Kidney (tissue), 14 donors: Measurements from ENCODE around the gene MAP3K2. TPM values are rescaled to one million over a fixed set of nuclear protein-coding genes. Genes with fewer than 3 reads are reported as not detected.

Source experiments
- DNase-seq, 5 donors: peaks; one replicate each; pipeline ENCODE4 v3.0.0-alpha.2; 2013 to 2020
- FAIRE-seq: peaks from 2 replicates; lab custom pipeline; 2012; peaks lifted over from hg19 to GRCh38; lab: Jason Lieb, UNC
- H3K27ac ChIP-seq, 2 donors: one replicate each; pipeline ENCODE4 v1.7.0; 2013; ENCODE audit warnings: low read depth in 2 of 2, low read length in 2 of 2, inconsistent platforms in 1 of 2
- H3K27me3 ChIP-seq: one replicate; pipeline ENCODE4 v1.7.1; 2013; ENCODE audit warnings: low read length, inconsistent platforms; ENCODE audit not compliant: control insufficient read depth, insufficient read depth
- H3K36me3 ChIP-seq, 3 donors: one replicate each; pipeline versions ENCODE4 v1.7.0 to v1.7.1; 2013; ENCODE audit warnings: low read length in 3 of 3, control low read depth in 1 of 3, inconsistent platforms in 1 of 3; ENCODE audit not compliant: insufficient read depth in 3 of 3, control insufficient read depth in 2 of 3
- H3K4me1 ChIP-seq, 3 donors: one replicate each; pipeline versions ENCODE4 v1.7.0 to v1.7.1; 2013; ENCODE audit warnings: low read length in 3 of 3, inconsistent platforms in 1 of 3, low read depth in 1 of 3; ENCODE audit not compliant: control insufficient read depth in 2 of 3, insufficient read depth in 2 of 3
- H3K4me3 ChIP-seq, 3 donors: one replicate each; pipeline versions ENCODE4 v1.7.0 to v1.8.1; 2013; ENCODE audit warnings: low read length in 3 of 3, control low read depth in 1 of 3, inconsistent platforms in 1 of 3
- H3K9ac ChIP-seq, 3 donors: one replicate each; pipeline versions ENCODE4 v1.7.0 to v1.7.1; 2013; ENCODE audit warnings: low read length in 3 of 3, control low read depth in 1 of 3, inconsistent platforms in 1 of 3
- H3K9me3 ChIP-seq, 3 donors: one replicate each; pipeline versions ENCODE4 v1.7.0 to v1.7.1; 2013; ENCODE audit warnings: low read length in 3 of 3, control low read depth in 1 of 3, inconsistent platforms in 1 of 3; ENCODE audit not compliant: control insufficient read depth in 2 of 3, insufficient read depth in 1 of 3
- intact Hi-C: fragments of 100-400 bp; cut with DNase I; formaldehyde crosslinking; loops from one replicate; pipeline ENCODE4 v1.11.1; 2022
- polyA plus RNA-seq: library from polyadenylated mRNA; stranded (reverse); fragments of 350-450 nt; fragmentation: Illumina TruSeq; extraction: RNeasy Lipid Tissue Mini Kit (QIAGEN cat#74804); gene quantifications from one replicate; pipeline ENCODE4 v1.2.3, GENCODE V29; 2014; ENCODE audit warnings: low read depth, low replicate concordance; ENCODE audit not compliant: insufficient read depth
- total RNA-seq: library from RNA; stranded (reverse); fragmentation: NEBNext Ultra II Directional; extraction: Animal tissue kit (Norgen Biotek cat#: 25700); gene quantifications from one replicate; pipeline ENCODE4 v1.2.1, GENCODE V29; 2021
- TF ChIP-seq, protein P1 (sequence below): IDR thresholded peaks from 3 replicates; pipeline ENCODE4 v1.5.1; 2012; ENCODE audit warnings: mild to moderate bottlenecking, moderate library complexity, borderline replicate concordance; ENCODE audit not compliant: insufficient read depth; ENCODE audit errors: extremely low read depth
- donor health status: control.
- donor health status: control.
- donor health status: control.
- donor health status: control.
- donor health status: control.
- donor health status: DM: yes; HTN: yes; CAD: no.
- donor health status: Normal renal cell carcinoma (clear cell type).

The MAP3K2 gene
- total and polyA plus RNA-seq, 2 donors from 2014 or later = 4.9 to 65.3 TPM

DNA sequence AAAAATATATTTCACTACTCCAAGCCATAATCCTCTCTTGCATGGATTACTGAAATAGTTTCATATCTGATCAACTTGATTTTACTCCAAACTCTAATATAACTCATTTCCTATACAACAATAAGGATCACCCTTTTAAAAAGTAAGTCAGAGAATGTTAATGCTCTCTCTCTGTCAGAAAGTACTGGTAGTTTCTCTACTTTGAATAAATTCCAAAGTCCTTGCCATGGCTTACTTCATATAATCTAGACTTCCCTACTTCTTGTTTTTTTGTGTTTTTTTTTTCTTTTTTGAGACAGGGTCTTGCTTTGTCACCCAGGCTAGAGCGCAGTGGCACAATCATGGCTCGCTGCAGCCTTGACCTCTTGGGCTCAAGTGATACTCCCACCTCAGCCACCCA lies 36.2 kb downstream of the MAP3K2 start:
- FAIRE-seq = no peak
- H3K27ac ChIP-seq = no peak overlapping the region
- no peak overlapping the region for H3K4me3 ChIP-seq
- no peaks in the 10 kb centered on the region for H3K27me3 ChIP-seq
- TF ChIP-seq, protein P1, sequence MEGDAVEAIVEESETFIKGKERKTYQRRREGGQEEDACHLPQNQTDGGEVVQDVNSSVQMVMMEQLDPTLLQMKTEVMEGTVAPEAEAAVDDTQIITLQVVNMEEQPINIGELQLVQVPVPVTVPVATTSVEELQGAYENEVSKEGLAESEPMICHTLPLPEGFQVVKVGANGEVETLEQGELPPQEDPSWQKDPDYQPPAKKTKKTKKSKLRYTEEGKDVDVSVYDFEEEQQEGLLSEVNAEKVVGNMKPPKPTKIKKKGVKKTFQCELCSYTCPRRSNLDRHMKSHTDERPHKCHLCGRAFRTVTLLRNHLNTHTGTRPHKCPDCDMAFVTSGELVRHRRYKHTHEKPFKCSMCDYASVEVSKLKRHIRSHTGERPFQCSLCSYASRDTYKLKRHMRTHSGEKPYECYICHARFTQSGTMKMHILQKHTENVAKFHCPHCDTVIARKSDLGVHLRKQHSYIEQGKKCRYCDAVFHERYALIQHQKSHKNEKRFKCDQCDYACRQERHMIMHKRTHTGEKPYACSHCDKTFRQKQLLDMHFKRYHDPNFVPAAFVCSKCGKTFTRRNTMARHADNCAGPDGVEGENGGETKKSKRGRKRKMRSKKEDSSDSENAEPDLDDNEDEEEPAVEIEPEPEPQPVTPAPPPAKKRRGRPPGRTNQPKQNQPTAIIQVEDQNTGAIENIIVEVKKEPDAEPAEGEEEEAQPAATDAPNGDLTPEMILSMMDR = no peak
- intact Hi-C loops = no loop called here
- no peaks in the 10 kb centered on the region for H3K9me3 ChIP-seq
- H3K9ac ChIP-seq = no peak overlapping the region
- no peaks in the 10 kb centered on the region for H3K4me1 ChIP-seq
- H3K36me3 ChIP-seq = no peaks in the 10 kb centered on the region
- no peak for DNase-seq

DNA sequence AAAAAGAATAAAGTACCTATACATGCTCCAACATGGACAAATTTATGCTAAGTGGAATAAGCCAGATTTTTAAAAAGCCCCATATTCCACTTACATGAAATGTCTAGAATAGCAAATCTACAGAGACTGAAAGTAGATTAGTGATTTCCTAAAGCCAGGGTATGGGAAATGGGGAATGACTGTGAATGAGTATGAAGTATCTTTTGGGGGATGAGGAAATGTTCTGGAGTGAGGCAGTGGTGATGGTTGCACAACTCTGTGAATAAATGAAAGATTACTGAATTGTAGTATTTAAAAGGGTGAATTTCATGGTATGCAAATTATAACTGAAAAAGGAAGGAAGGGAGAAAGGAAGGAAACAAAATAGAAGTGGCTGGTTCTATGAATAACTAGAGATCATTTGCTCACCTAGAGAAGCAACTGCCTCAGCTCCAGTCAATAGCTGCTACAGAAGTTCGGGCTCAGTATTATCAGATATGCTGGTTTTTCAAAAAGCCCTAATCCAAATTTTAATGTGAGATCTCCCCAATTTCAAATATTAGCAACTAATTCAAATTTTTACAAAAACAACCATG lies 39.3 kb downstream of the MAP3K2 start:
- Histone ChIP-seq H3K36me3 (no peaks in the 10 kb centered on the region), H3K9ac (no peak overlapping the region), H3K4me3 (no peak overlapping the region), H3K9me3 (no peaks in the 10 kb centered on the region), H3K27ac (no peak overlapping the region), H3K27me3 (no peaks in the 10 kb centered on the region), H3K4me1 (peaks cover 0 to 2% (median 0%) of the 10 kb centered on the region in 3 donors)
- intact Hi-C loops = no loop called here
- FAIRE-seq (no peak), DNase-seq (no peak)
- TF ChIP-seq, protein P1 = no peak

DNA sequence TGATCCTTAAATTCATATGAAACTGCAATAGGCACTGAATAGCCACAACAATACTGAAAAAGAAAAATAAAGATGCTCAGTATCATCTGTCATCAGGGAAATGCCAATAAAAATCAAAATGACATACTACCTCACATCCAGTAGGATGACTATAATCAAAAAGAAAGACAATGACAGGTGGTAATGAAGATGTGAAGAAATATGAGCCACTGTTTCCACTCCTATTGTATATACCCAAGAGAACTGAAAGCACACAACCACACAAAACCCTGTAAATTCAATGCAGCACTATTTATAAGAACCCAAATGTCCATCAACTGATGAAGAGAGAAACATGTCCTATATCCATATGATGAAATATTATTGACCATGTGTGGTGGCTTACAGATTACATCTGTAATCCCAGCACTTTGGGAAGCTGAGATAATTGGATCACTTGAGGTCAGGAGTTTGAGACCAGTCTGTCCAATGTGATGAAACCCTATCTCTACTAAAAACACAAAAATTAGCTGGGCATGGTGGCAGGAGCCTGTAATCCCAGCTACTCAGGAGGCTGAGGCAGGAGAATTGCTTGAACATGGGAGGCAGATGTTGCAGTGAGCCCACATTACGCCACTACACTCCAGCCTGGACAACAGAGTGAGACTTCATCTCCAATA lies 39.9 kb downstream of the MAP3K2 start:
- no peak overlapping the region for H3K9ac ChIP-seq
- no peaks in the 10 kb centered on the region for H3K9me3 ChIP-seq
- intact Hi-C loops = no loop called here
- H3K4me1 ChIP-seq = peaks cover 0 to 2% (median 0%) of the 10 kb centered on the region in 3 donors
- no peaks in the 10 kb centered on the region for H3K27me3 ChIP-seq
- H3K36me3 ChIP-seq = no peaks in the 10 kb centered on the region
- FAIRE-seq (no peak), DNase-seq (no peak)
- TF ChIP-seq, protein P1 = no peak
- no peak overlapping the region for H3K27ac ChIP-seq
- H3K4me3 ChIP-seq = no peak overlapping the region
